GM04504 (cell line): ENCODE data around the gene GOLGA2.

ENCODE experiments used
- DNase-seq: peaks from one replicate; pipeline ENCODE4 v3.0.0-alpha.2; 2012; ENCODE audit warnings: low read depth

The GOLGA2 gene

GRCh38 chr9:128275198-128276007 lies at the start of gene GOLGA2:
Gene GOLGA2, minus strand, starts transcription at chr9:128276007. Its CDS starts 31 bp downstream, at chr9:128275976.
- DNase-seq, result no peak

GRCh38 chr9:128324401-128324800 lies 48.6 kb upstream of the GOLGA2 start:
- DNase-seq, result no peak

GRCh38 chr9:128323791-128324190 lies 48.0 kb upstream of the GOLGA2 start:
- DNase-seq, result no peak

- DNase-seq, result no peak
Measured at GRCh38 chr9:128323212-128323730, 47.5 kb upstream of the GOLGA2 start.

GRCh38 chr9:128322404-128323211 lies 46.8 kb upstream of the GOLGA2 start, which contains the start of the genes COQ4 and TRUB2:
Gene COQ4, plus strand, starts transcription at chr9:128322839. Its CDS starts 20 bp downstream, at chr9:128322859.
Gene TRUB2, minus strand, starts transcription at chr9:128322447. Its CDS starts 39 bp downstream, at chr9:128322408.
- peak; percentile 92 for DNase-seq

GRCh38 chr9:128321879-128322403 lies 46.1 kb upstream of the GOLGA2 start:
- DNase-seq, result no peak

GRCh38 chr9:128321343-128321742 lies 45.5 kb upstream of the GOLGA2 start:
- DNase-seq, result no peak

GRCh38 chr9:128317629-128318028 lies 41.8 kb upstream of the GOLGA2 start:
- DNase-seq, result no peak

- DNase-seq, result no peak
Measured at GRCh38 chr9:128316421-128316820, 40.6 kb upstream of the GOLGA2 start.

- no peak for DNase-seq
Measured at GRCh38 chr9:128314697-128315096, 38.9 kb upstream of the GOLGA2 start.

GRCh38 chr9:128310461-128310860 lies 34.7 kb upstream of the GOLGA2 start:
- no peak for DNase-seq

GRCh38 chr9:128309551-128309950 lies 33.7 kb upstream of the GOLGA2 start:
- no peak for DNase-seq

GRCh38 chr9:128304971-128305288 lies 29.1 kb upstream of the GOLGA2 start:
- DNase-seq, result no peak

GRCh38 chr9:128304136-128304970 lies 28.5 kb upstream of the GOLGA2 start:
- no peak for DNase-seq

- no peak for DNase-seq
Measured at GRCh38 chr9:128298535-128299482, 23.0 kb upstream of the GOLGA2 start.

GRCh38 chr9:128297221-128297773 lies 21.5 kb upstream of the GOLGA2 start:
- DNase-seq, result no peak

- no peak for DNase-seq
Measured at GRCh38 chr9:128296340-128297220, 20.8 kb upstream of the GOLGA2 start.

- DNase-seq, result no peak
Measured at GRCh38 chr9:128294142-128294541, 18.3 kb upstream of the GOLGA2 start.

GRCh38 chr9:128293091-128293490 lies 17.3 kb upstream of the GOLGA2 start:
- DNase-seq, result no peak
